Esophagus muscularis mucosa (tissue), 4 donors: ENCODE data around the gene DNHD1. TPM values are rescaled to one million over a fixed set of nuclear protein-coding genes. Genes with fewer than 3 reads are reported as not detected.
A peak's percentile ranks its signal among the peaks of the same experiment; 100 is the strongest.

ENCODE experiments used
- DNase-seq: peaks from one replicate; pipeline ENCODE4 v3.0.0-alpha.2; 2017; ENCODE audit errors: extremely low spot score
- H3K27ac ChIP-seq, 4 donors: fragments of 200-600 bp; sonication (generic); replicated peaks in 1 of 4; 1 replicate in 3 of 4; 2 replicates in 1 of 4; pipeline ENCODE4 v1.5.1; 2016 to 2019; ENCODE audit warnings: mild to moderate bottlenecking in 1 of 4
- H3K27me3 ChIP-seq, 4 donors: fragments of 200-600 bp; sonication (generic); one replicate each; pipeline versions ENCODE4 v1.5.1 to v1.6.0; 2016 to 2019
- H3K36me3 ChIP-seq, 4 donors: fragments of 200-600 bp; sonication (generic); one replicate each; pipeline ENCODE4 v1.5.1; 2016 to 2019
- H3K4me1 ChIP-seq, 4 donors: fragments of 200-600 bp; sonication (generic); one replicate each; pipeline ENCODE4 v1.5.1; 2016 to 2019
- H3K4me3 ChIP-seq, 4 donors: fragments of 200-600 bp; sonication (generic); 1 replicate in 2 of 4; 2 replicates in 2 of 4; pipeline ENCODE4 v1.5.1; 2016 to 2019; ENCODE audit warnings: mild to moderate bottlenecking in 4 of 4, moderate library complexity in 1 of 4
- H3K9me3 ChIP-seq, 4 donors: fragments of 200-600 bp; sonication (generic); 1 replicate in 3 of 4; 2 replicates in 1 of 4; pipeline ENCODE4 v1.5.1; 2016 to 2019
- CTCF ChIP-seq, 3 experiments: fragments of 200-600 bp in 2 of 3; fragments of 450-650 bp in 1 of 3; sonication (generic) in 2 of 3; IDR thresholded peaks; one replicate each; pipeline ENCODE4 v1.5.1; 2017 to 2019; ENCODE audit warnings: antibody characterized with exemption in 3 of 3, mild to moderate bottlenecking in 2 of 3, moderate library complexity in 1 of 3
- EP300 ChIP-seq: sonication (generic); formaldehyde crosslinking; IDR thresholded peaks from one replicate; pipeline ENCODE4 v1.6.1; 2017; ENCODE audit warnings: antibody characterized with exemption
- POLR2A ChIP-seq: fragments of 450-650 bp; IDR thresholded peaks from one replicate; pipeline ENCODE4 v1.6.1; 2017; ENCODE audit warnings: antibody characterized with exemption, moderate library complexity, mild to moderate bottlenecking, low read depth
- POLR2AphosphoS5 ChIP-seq, 2 donors: sonication (generic); formaldehyde crosslinking; IDR thresholded peaks; one replicate each; pipeline ENCODE4 v1.6.1; 2017; ENCODE audit warnings: antibody characterized with exemption in 2 of 2
- WGBS: methylation state at CpG from one replicate; pipeline ENCODE4 v1.1.5; 2018; 5-methylcytosine and 5-hydroxymethylcytosine counted together
- intact Hi-C: fragments of 100-400 bp; cut with DNase I; formaldehyde crosslinking; loops from one replicate; pipeline ENCODE4 v1.15.1; 2023
- total RNA-seq, 4 donors: library from RNA; depleted of rRNA; stranded (reverse); fragments of >200 nt; gene quantifications; one replicate each; pipeline versions ENCODE4 v1.1.0 to v1.2.1, GENCODE V29; 2016

Gene DNHD1
- total RNA-seq, 4 donors from 2014 or later = 6.1 to 14.5 (median 7.0) TPM

- DNase-seq = no peak
- no peak overlapping the region for H3K4me3 ChIP-seq
- peaks cover 0 to 41% (median 8%) of the 10 kb centered on the region in 4 donors for H3K36me3 ChIP-seq
- intact Hi-C loops = no loop called here
- peaks cover 8 to 31% (median 21%) of the 10 kb centered on the region in 4 donors for H3K4me1 ChIP-seq
- H3K27me3 ChIP-seq = no peaks in the 10 kb centered on the region
- TF ChIP-seq EP300 (no peak), CTCF (IDR thresholded peaks at IDR 0.05) (no peak), POLR2AphosphoS5 (IDR thresholded peaks at IDR 0.05) (no peak), POLR2A (no peak)
- WGBS = 98% methylated on average over 5 of the region's 5 CpGs
- no peaks in the 10 kb centered on the region for H3K9me3 ChIP-seq
- H3K27ac ChIP-seq = no peak overlapping the region
Measured at GRCh38 chr11:6569706-6570105, 72.6 kb downstream of the DNHD1 start.

DNA sequence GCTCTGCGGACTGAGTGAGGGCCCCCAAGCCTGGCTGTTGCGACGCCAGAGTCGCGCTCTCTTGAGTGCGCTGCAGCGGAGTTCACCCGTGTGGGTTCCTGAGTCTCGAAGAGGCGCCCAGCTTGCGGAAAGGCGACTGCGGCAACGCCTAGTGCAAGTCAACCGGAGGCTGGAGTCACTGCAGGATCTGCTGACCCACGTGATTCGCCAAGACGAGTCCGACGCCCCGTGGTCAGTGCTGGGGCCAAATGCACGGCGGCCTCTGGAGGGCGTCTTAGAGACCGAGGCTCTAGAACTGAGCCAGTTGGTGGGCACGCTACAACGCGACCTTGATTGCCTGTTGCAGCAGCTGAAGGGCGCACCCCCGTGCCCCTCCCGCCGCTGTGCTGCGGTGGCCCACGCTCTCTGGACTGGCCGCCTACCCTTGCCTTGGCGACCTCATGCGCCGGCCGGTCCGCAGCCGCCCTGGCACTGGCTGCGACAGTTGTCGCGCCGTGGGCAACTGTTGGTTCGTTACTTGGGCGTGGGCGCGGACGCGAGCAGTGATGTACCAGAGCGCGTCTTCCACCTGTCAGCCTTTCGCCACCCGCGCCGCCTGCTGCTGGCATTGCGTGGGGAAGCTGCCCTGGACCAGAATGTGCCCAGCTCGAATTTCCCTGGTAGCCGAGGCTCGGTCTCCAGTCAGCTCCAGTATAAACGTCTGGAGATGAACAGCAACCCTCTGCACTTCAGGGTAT is 73.8 kb downstream of the DNHD1 start:
- TF ChIP-seq EP300 (no peak), CTCF (IDR thresholded peaks at IDR 0.05) (peak in 1 of 3 experiments; percentile 10), POLR2AphosphoS5 (IDR thresholded peaks at IDR 0.05) (no peak), POLR2A (no peak)
- Histone ChIP-seq H3K4me1 (peaks cover 8 to 35% (median 23%) of the 10 kb centered on the region in 4 donors), H3K4me3 (peak overlapping the region in 3 of 4 donors; percentile 16 to 44 (median 36)), H3K27me3 (no peaks in the 10 kb centered on the region), H3K36me3 (peaks cover 0 to 38% (median 7%) of the 10 kb centered on the region in 4 donors), H3K27ac (no peak overlapping the region), H3K9me3 (no peaks in the 10 kb centered on the region)
- no peak for DNase-seq
- WGBS = 35% methylated on average over 9 of the region's 62 CpGs
- intact Hi-C loops = no loop called here

DNA sequence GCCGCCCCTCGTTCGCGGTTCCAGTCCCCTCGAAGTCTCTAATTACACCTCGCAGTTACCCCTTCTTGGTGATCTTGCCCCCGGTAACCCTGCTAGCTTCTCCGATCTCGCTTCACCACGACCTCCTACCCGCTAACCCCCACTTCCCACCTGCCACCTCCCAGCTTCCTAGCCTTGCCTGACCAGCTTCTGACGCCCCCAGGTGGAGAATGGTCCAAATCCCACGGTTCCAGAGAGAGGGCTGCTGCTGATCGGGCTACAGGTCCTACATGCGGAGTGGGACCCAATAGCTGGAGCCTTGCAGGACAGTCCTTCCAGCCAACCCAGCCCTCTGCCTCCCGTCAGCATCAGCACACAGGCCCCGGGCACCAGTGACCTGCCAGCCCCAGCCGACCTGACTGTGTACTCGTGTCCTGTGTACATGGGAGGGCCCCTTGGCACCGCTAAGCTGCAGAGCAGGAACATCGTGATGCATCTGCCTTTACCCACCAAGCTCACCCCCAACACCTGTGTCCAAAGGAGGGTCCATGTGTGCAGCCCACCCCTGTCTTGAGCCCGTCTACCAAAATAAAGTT is 74.4 kb downstream of the DNHD1 start:
- no peak for DNase-seq
- 52% methylated on average over 22 of the region's 22 CpGs for WGBS
- Histone ChIP-seq H3K4me1 (peaks cover 14 to 41% (median 28%) of the 10 kb centered on the region in 4 donors), H3K4me3 (peak overlapping the region in 1 of 4 donors; percentile 44), H3K9me3 (no peaks in the 10 kb centered on the region), H3K36me3 (peaks cover 0 to 31% (median 5%) of the 10 kb centered on the region in 4 donors), H3K27me3 (no peaks in the 10 kb centered on the region), H3K27ac (no peak overlapping the region)
- TF ChIP-seq CTCF (IDR thresholded peaks at IDR 0.05) = no peak
- no peak for TF ChIP-seq EP300
- TF ChIP-seq POLR2A = no peak
- intact Hi-C loops = no loop called here

- 55% methylated on average over 2 of the region's 2 CpGs for WGBS
- no peak overlapping the region for H3K4me3 ChIP-seq
- H3K27me3 ChIP-seq = no peaks in the 10 kb centered on the region
- no peak for DNase-seq
- H3K4me1 ChIP-seq = peaks cover 19 to 48% (median 35%) of the 10 kb centered on the region in 4 donors
- H3K36me3 ChIP-seq = peaks cover 0 to 24% (median 2%) of the 10 kb centered on the region in 4 donors
- H3K27ac ChIP-seq = no peak overlapping the region
- no peaks in the 10 kb centered on the region for H3K9me3 ChIP-seq
- TF ChIP-seq EP300 (no peak), POLR2AphosphoS5 (IDR thresholded peaks at IDR 0.05) (no peak), CTCF (IDR thresholded peaks at IDR 0.05) (no peak), POLR2A (no peak)
- intact Hi-C loops = no loop called here
Measured at GRCh38 chr11:6572215-6572614, 75.1 kb downstream of the DNHD1 start.
